ENCODE data around the gene CRLF1. TPM values are rescaled to one million over a fixed set of nuclear protein-coding genes. Genes with fewer than 3 reads are reported as not detected.

Gene CRLF1
- total RNA-seq, 1 experiment from 2014 or later, result 0.61 TPM

DNA sequence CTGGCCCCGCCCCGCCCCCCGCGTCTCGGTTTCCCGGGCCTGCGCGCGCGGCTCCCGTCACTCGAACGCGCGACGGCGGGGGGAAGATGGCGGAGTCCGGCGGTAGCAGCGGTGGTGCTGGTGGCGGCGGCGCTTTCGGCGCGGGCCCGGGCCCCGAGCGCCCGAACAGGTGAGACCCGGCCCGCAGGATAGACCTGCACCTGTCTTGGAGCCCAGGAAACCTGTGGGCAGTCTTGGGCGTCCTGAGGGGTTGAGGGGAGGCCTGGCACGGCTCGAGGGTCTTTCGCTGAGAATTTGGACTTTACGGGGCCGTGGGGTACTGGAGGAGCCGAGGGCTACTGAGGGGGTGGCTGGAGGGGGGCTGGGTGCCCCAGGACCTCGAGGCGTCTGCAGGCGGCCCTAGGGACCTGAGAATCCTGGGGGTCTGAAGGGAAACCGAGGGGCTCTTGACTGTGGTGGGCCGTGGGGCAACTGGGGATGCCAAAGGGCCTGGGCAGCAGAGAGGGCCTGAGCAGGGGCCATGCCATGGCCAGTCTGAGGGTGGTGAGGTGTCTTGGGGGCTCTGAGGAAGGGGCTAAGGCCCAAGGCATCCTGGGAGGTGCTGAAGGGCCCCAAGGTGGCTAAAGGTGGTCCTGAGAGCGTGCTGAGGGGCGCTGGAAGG lies 30.5 kb upstream of the CRLF1 start, which contains the start of gene KLHL26:
Gene KLHL26 (plus strand): TSS at position 60 of the 661 bp plus-strand sequence. CDS start 27 bp downstream, at position 87.
- POLR2A ChIA-PET, result no interaction called here
- Histone ChIP-seq H3K27me3 (replicated peaks; ENCODE audit: control insufficient read depth, insufficient read depth, low read length) (no peaks in the 10 kb centered on the region), H3K4me3 (ENCODE audit: low read depth, low read length) (peak within 1 kb of the TSS; percentile 98), H3K4me1 (peaks cover 15% of the 10 kb centered on the region), H3K9me3 (no peaks in the 10 kb centered on the region), H3K36me3 (ENCODE audit: control insufficient read depth, insufficient read depth, low read length) (no peaks in the 10 kb centered on the region)
- BruUV-seq (replicated peaks), result no TSS peak
- H3K4me1 Mint-ChIP-seq (ENCODE audit: low read depth, unreplicated experiment), result peaks cover 15% of the 10 kb centered on the region
- CTCF ChIA-PET, result no interaction called here
- peak within 1 kb of the TSS; percentile 69 for H3K27ac Mint-ChIP-seq (ENCODE audit: unreplicated experiment)
- intact Hi-C loops (cut with micrococcal nuclease; ENCODE audit: unreplicated experiment), result loop anchor here (1.0 to 2.0 kb wide), 2 partner anchors 48 to 115 kb away; partner anchors contain the start of genes ELL and REX1BD
- no peaks in the 10 kb centered on the region for H3K9me3 Mint-ChIP-seq (ENCODE audit: unreplicated experiment)
- DNase-seq, result no peak
- peaks cover 9% of the 10 kb centered on the region for H3K36me3 Mint-ChIP-seq (ENCODE audit: insufficient read depth, unreplicated experiment)
- TF ChIP-seq, protein P1, sequence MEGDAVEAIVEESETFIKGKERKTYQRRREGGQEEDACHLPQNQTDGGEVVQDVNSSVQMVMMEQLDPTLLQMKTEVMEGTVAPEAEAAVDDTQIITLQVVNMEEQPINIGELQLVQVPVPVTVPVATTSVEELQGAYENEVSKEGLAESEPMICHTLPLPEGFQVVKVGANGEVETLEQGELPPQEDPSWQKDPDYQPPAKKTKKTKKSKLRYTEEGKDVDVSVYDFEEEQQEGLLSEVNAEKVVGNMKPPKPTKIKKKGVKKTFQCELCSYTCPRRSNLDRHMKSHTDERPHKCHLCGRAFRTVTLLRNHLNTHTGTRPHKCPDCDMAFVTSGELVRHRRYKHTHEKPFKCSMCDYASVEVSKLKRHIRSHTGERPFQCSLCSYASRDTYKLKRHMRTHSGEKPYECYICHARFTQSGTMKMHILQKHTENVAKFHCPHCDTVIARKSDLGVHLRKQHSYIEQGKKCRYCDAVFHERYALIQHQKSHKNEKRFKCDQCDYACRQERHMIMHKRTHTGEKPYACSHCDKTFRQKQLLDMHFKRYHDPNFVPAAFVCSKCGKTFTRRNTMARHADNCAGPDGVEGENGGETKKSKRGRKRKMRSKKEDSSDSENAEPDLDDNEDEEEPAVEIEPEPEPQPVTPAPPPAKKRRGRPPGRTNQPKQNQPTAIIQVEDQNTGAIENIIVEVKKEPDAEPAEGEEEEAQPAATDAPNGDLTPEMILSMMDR (IDR thresholded peaks at IDR 0.05; ENCODE audit: insufficient read depth in 1 of 2, low read depth in 1 of 2, low read length in 1 of 2, severe bottlenecking in 1 of 2, unreplicated experiment in 1 of 2), result no peak
- H3K4me3 Mint-ChIP-seq (ENCODE audit: unreplicated experiment), result peak within 1 kb of the TSS; percentile 76
- H3K27me3 Mint-ChIP-seq (ENCODE audit: insufficient read depth, unreplicated experiment), result peaks cover 6% of the 10 kb centered on the region

- intact Hi-C loops (cut with micrococcal nuclease; ENCODE audit: unreplicated experiment), result loop anchor here (1.0 to 2.0 kb wide), 2 partner anchors 48 to 114 kb away; partner anchors contain the start of genes ELL and REX1BD
- Histone ChIP-seq H3K27me3 (replicated peaks; ENCODE audit: control insufficient read depth, insufficient read depth, low read length) (no peaks in the 10 kb centered on the region), H3K36me3 (ENCODE audit: control insufficient read depth, insufficient read depth, low read length) (no peaks in the 10 kb centered on the region), H3K4me3 (ENCODE audit: low read depth, low read length) (peak overlapping the region; percentile 98), H3K9me3 (no peaks in the 10 kb centered on the region), H3K4me1 (peaks cover 15% of the 10 kb centered on the region)
- TF ChIP-seq, protein P1 (IDR thresholded peaks at IDR 0.05; ENCODE audit: insufficient read depth in 1 of 2, low read depth in 1 of 2, low read length in 1 of 2, severe bottlenecking in 1 of 2, unreplicated experiment in 1 of 2), result no peak
- Mint-ChIP-seq H3K4me3 (ENCODE audit: unreplicated experiment) (peak overlapping the region; percentile 76), H3K4me1 (ENCODE audit: low read depth, unreplicated experiment) (peaks cover 15% of the 10 kb centered on the region), H3K27ac (ENCODE audit: unreplicated experiment) (peak overlapping the region; percentile 69), H3K9me3 (ENCODE audit: unreplicated experiment) (no peaks in the 10 kb centered on the region), H3K36me3 (ENCODE audit: insufficient read depth, unreplicated experiment) (peaks cover 9% of the 10 kb centered on the region), H3K27me3 (ENCODE audit: insufficient read depth, unreplicated experiment) (peaks cover 6% of the 10 kb centered on the region)
- ChIA-PET CTCF (no interaction called here), POLR2A (no interaction called here)
- peak; percentile 98 to 99 for DNase-seq
- BruUV-seq (replicated peaks), result no TSS peak
Observed at GRCh38 chr19:18636183-18636968, 29.8 kb upstream of the CRLF1 start.

DNA sequence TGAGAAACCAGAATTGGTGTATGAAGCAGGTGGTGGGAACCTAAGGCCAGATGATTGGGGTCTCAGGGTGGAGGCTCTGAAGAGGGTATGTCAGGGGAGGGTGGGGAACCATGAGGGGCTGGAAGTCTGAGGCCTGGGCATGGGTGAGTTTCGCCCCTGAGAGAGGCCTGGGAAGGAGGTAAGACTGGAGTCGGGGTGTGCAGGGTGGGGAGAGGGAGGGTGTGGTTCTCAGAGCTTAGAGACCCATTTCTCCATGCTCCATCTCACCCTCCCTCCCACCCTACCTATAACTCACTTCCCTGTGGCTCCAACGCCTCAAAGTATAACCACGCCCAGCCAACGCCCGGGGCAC lies 29.2 kb upstream of the CRLF1 start:
- ChIA-PET CTCF (interaction anchor here (1.1 kb wide), 1 partner anchor 211 kb away, joined by 3 read pairs; no protein-coding TSS in a partner anchor), POLR2A (no interaction called here)
- TF ChIP-seq, protein P1 (IDR thresholded peaks at IDR 0.05; ENCODE audit: insufficient read depth in 1 of 2, low read depth in 1 of 2, low read length in 1 of 2, severe bottlenecking in 1 of 2, unreplicated experiment in 1 of 2), result no peak
- no peaks in the 10 kb centered on the region for H3K9me3 Mint-ChIP-seq (ENCODE audit: unreplicated experiment)
- BruUV-seq (replicated peaks), result no TSS peak
- H3K27me3 Mint-ChIP-seq (ENCODE audit: insufficient read depth, unreplicated experiment), result peaks cover 6% of the 10 kb centered on the region
- H3K4me1 ChIP-seq, result peaks cover 15% of the 10 kb centered on the region
- no peaks in the 10 kb centered on the region for H3K27me3 ChIP-seq (replicated peaks; ENCODE audit: control insufficient read depth, insufficient read depth, low read length)
- H3K36me3 Mint-ChIP-seq (ENCODE audit: insufficient read depth, unreplicated experiment), result peaks cover 9% of the 10 kb centered on the region
- H3K9me3 ChIP-seq, result no peaks in the 10 kb centered on the region
- peaks cover 15% of the 10 kb centered on the region for H3K4me1 Mint-ChIP-seq (ENCODE audit: low read depth, unreplicated experiment)
- no peaks in the 10 kb centered on the region for H3K36me3 ChIP-seq (ENCODE audit: control insufficient read depth, insufficient read depth, low read length)
- peak overlapping the region; percentile 29 for H3K4me3 ChIP-seq (ENCODE audit: low read depth, low read length)
- H3K27ac Mint-ChIP-seq (ENCODE audit: unreplicated experiment), result peak overlapping the region; percentile 69
- H3K4me3 Mint-ChIP-seq (ENCODE audit: unreplicated experiment), result peak overlapping the region; percentile 76
- DNase-seq, result no peak
- intact Hi-C loops (cut with micrococcal nuclease; ENCODE audit: unreplicated experiment), result loop anchor here (1.0 to 2.0 kb wide), 2 partner anchors 47 to 114 kb away; partner anchors contain the start of genes ELL and REX1BD
